Measurements from ENCODE around the gene UBE2J1. TPM values are rescaled to one million over a fixed set of nuclear protein-coding genes. Genes with fewer than 3 reads are reported as not detected.

Gene UBE2J1
- total and polyA plus RNA-seq, 9 of the 15 experiments (the other 6 are each of a cell fraction or from before 2014, with no cell fraction given), result 11.6 to 32.6 (median 22.0) TPM

DNA sequence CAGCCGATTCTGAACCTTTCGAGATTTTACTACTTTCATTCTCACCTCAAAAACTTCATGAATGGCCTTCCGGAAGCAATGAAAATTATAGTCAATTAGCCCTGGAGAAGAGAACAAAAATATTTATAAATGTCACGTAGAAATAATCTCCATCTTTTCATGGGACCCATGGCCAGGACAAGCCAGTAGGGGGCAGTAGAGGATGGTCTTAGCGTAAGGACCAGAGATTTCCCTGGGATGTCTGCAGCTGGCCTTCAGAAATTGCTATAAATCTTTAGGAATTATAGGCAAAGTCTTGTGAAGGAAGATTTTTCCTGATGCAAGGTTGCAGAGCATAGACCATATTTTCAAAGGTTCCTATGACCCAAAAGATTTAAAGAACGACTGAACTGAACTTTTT lies 15.6 kb upstream of the UBE2J1 start (continued):
- TF ChIP-seq SMC3 (conservative IDR thresholded peaks at IDR 0.05; ENCODE audit: insufficient read depth, low read depth, low read length) (0 out of 2 replicates have a peak, but pooled peaks have one; percentile 23), ZC3H8 (IDR thresholded peaks at IDR 0.05) (no peak), RCOR1 (IDR thresholded peaks at IDR 0.05; ENCODE audit: borderline replicate concordance in 1 of 2, low read depth in 2 of 2, low read length in 2 of 2) (peak in 1 of 2 experiments; percentile 56; a peak in 1 of 4 replicates), RAD21 (CRISPR knock-in tag; conservative IDR thresholded peaks at IDR 0.05 in 1 of 2, IDR thresholded peaks at IDR 0.05 in 1 of 2) (peak; percentile 53 to 55), ZNF316 (IDR thresholded peaks at IDR 0.05) (no peak), CTBP1 (IDR thresholded peaks at IDR 0.05; ENCODE audit: borderline replicate concordance) (peak; percentile 23; the same call in 1 of the 2 replicates)

DNA sequence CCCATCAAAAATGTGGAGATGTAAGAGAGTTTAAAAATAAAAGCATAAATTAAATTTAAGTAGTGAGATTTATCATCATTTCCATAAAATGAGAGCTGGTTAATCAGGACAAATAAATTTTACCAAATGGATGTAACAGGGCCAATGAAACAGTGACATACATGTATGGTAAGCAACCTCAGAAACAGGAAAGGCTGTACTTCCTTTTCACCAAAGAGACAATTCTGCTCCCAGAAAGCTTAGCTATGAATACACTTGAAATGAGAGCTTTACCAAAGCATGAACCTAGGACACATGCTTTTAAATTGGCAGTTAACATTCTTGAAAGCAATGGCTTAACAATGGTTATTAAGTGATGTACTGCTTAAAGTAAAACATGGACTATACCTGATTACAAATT lies 12.1 kb upstream of the UBE2J1 start:
- H2AFZ ChIP-seq (ENCODE audit: low read depth, low read length), result no peak overlapping the region
- no peaks in the 10 kb centered on the region for H3K9me1 ChIP-seq (ENCODE audit: control insufficient read depth, insufficient read depth, low read length)
- H3K27me3 ChIP-seq (ENCODE audit: control insufficient read depth in 2 of 2, insufficient read depth in 2 of 2, low read length in 2 of 2), result peaks cover 0 to 5% of the 10 kb centered on the region in 2 experiments; a peak in 1 of 5 replicates
- no TSS peak for BruUV-seq (replicated peaks)
- in situ Hi-C loops (cut with MboI), result no loop called here
- ChIA-PET CTCF (ENCODE audit: low intra/inter-chr PET ratio) (no interaction called here), POLR2A (interaction anchor here (1.2 kb wide), 1 partner anchor 10 kb away, joined by 4 read pairs; no protein-coding TSS in a partner anchor)
- intact Hi-C loops (cut with micrococcal nuclease), result no loop called here
- no peak overlapping the region for H3K4me3 ChIP-seq
- H3K36me3 ChIP-seq (ENCODE audit: control insufficient read depth, insufficient read depth, low read length), result no peaks in the 10 kb centered on the region
- H3K79me2 ChIP-seq (ENCODE audit: control insufficient read depth, insufficient read depth, low read length), result no peaks in the 10 kb centered on the region
- H4K20me1 ChIP-seq (replicated peaks; ENCODE audit: control insufficient read depth, insufficient read depth, low read length), result no peaks in the 10 kb centered on the region
- DNase-seq (ENCODE audit: extremely low read depth in 1 of 4, low spot score in 3 of 4) (no peak), ATAC-seq (no peak), FAIRE-seq (no peak)
- no peak overlapping the region for H3K27ac ChIP-seq (ENCODE audit: extremely low read depth, low read depth, low read length)
- H3K9me3 ChIP-seq (replicated peaks; ENCODE audit: control insufficient read depth, insufficient read depth, low read depth, low read length), result no peaks in the 10 kb centered on the region
- H3K4me2 ChIP-seq (ENCODE audit: insufficient read depth, low read length), result no peak overlapping the region
- H3K4me1 ChIP-seq (replicated peaks in 1 of 2; ENCODE audit: control insufficient read depth in 2 of 2, insufficient read depth in 2 of 2, low read length in 2 of 2), result no peaks in the 10 kb centered on the region
- no peak overlapping the region for H3K9ac ChIP-seq (ENCODE audit: insufficient read depth in 1 of 2, low read depth in 2 of 2, low read length in 2 of 2)
- no peak for TF ChIP-seq SMARCA4 (IDR thresholded peaks at IDR 0.05)
- TF ChIP-seq, protein P1, sequence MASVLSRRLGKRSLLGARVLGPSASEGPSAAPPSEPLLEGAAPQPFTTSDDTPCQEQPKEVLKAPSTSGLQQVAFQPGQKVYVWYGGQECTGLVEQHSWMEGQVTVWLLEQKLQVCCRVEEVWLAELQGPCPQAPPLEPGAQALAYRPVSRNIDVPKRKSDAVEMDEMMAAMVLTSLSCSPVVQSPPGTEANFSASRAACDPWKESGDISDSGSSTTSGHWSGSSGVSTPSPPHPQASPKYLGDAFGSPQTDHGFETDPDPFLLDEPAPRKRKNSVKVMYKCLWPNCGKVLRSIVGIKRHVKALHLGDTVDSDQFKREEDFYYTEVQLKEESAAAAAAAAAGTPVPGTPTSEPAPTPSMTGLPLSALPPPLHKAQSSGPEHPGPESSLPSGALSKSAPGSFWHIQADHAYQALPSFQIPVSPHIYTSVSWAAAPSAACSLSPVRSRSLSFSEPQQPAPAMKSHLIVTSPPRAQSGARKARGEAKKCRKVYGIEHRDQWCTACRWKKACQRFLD (CRISPR knock-in tag; IDR thresholded peaks at IDR 0.05), result no peak
- no peak for TF ChIP-seq KLF13 (tag; IDR thresholded peaks at IDR 0.05; ENCODE audit: borderline replicate concordance, low read depth)
- no peak for TF ChIP-seq CTBP1 (IDR thresholded peaks at IDR 0.05; ENCODE audit: borderline replicate concordance)
- no peak for TF ChIP-seq HSF4 (CRISPR knock-in tag; IDR thresholded peaks at IDR 0.05; ENCODE audit: borderline replicate concordance)
- TF ChIP-seq TBP (optimal IDR thresholded peaks at IDR 0.05; ENCODE audit: low read depth, low read length), result no peak
- no peak for TF ChIP-seq MTA1 (IDR thresholded peaks at IDR 0.05; ENCODE audit: borderline replicate concordance)
- TF ChIP-seq, protein P2, sequence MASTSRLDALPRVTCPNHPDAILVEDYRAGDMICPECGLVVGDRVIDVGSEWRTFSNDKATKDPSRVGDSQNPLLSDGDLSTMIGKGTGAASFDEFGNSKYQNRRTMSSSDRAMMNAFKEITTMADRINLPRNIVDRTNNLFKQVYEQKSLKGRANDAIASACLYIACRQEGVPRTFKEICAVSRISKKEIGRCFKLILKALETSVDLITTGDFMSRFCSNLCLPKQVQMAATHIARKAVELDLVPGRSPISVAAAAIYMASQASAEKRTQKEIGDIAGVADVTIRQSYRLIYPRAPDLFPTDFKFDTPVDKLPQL (IDR thresholded peaks at IDR 0.05; ENCODE audit: extremely low read depth, insufficient read length), result no peak
- TF ChIP-seq ATF7 (IDR thresholded peaks at IDR 0.05), result no peak
- TF ChIP-seq PHF20 (IDR thresholded peaks at IDR 0.05; ENCODE audit: partially characterized antibody), result no peak
- TF ChIP-seq TAF15 (IDR thresholded peaks at IDR 0.05; ENCODE audit: low read depth, low read length), result no peak
- no peak for TF ChIP-seq CBX2 (IDR thresholded peaks at IDR 0.05; ENCODE audit: insufficient read depth, low read length, poor library complexity, severe bottlenecking)
- no peak for TF ChIP-seq ETV5 (CRISPR knock-in tag; IDR thresholded peaks at IDR 0.05; ENCODE audit: low read depth)
